Caco-2 (cell line): Measurements from ENCODE around the gene MCOLN3. TPM values are rescaled to one million over a fixed set of nuclear protein-coding genes. Genes with fewer than 3 reads are reported as not detected.

ENCODE experiments used
- BruUV-seq: library from RNA; stranded (reverse); fragments of 400-500 nt; replicated peaks from 2 replicates; lab custom pipeline; 2021; lab: Mats Ljungman, UMichigan
- CTCF ChIA-PET: fragments of 300-600 bp; sonication (Branson Sonifier 250); formaldehyde crosslinking; loops from one replicate; lab custom pipeline; 2022; ENCODE audit warnings: antibody characterized with exemption; lab: Charles Lee
- POLR2A ChIA-PET: fragments of 300-600 bp; sonication (Branson Sonifier 250); formaldehyde crosslinking; loops from one replicate; lab custom pipeline; 2022; ENCODE audit warnings: antibody characterized with exemption; lab: Charles Lee
- DNase-seq, 2 experiments: peaks; one replicate each; pipeline versions ENCODE4 v3.0.0 to v3.0.0-alpha.2; 2020 to 2022
- H3K27me3 ChIP-seq: replicated peaks from 2 replicates; pipeline ENCODE4 v1.6.0; 2011; ENCODE audit warnings: low read length; ENCODE audit not compliant: control insufficient read depth, insufficient read depth
- H3K36me3 ChIP-seq: 2 replicates; pipeline ENCODE4 v1.5.1; 2011; ENCODE audit warnings: low read length; ENCODE audit not compliant: control insufficient read depth, insufficient read depth
- H3K4me1 ChIP-seq: fragments of 250-450 bp; sonication (Bioruptor Pico); 2 replicates; pipeline ENCODE4 v1.5.1; 2020; ENCODE audit warnings: mild to moderate bottlenecking
- H3K4me3 ChIP-seq: 2 replicates; pipeline ENCODE4 v1.5.1; 2011; ENCODE audit warnings: low read depth, mild to moderate bottlenecking, control low read depth, low read length
- H3K9me3 ChIP-seq: fragments of 250-450 bp; sonication (Bioruptor Pico); 2 replicates; pipeline ENCODE4 v1.5.1; 2020; ENCODE audit warnings: mild to moderate bottlenecking, moderate library complexity
- H3K27ac Mint-ChIP-seq: one replicate; pipeline ENCODE4 v1.8.0; 2022; ENCODE audit warnings: mixed read lengths; ENCODE audit not compliant: unreplicated experiment
- H3K27me3 Mint-ChIP-seq: one replicate; pipeline ENCODE4 v1.8.0; 2022; ENCODE audit warnings: mixed read lengths; ENCODE audit not compliant: insufficient read depth, unreplicated experiment
- H3K36me3 Mint-ChIP-seq: one replicate; pipeline ENCODE4 v1.8.0; 2022; ENCODE audit warnings: mild to moderate bottlenecking, mixed read lengths; ENCODE audit not compliant: insufficient read depth, unreplicated experiment
- H3K4me1 Mint-ChIP-seq: one replicate; pipeline ENCODE4 v1.8.0; 2022; ENCODE audit warnings: low read depth, mixed read lengths; ENCODE audit not compliant: unreplicated experiment
- H3K4me3 Mint-ChIP-seq: one replicate; pipeline ENCODE4 v1.8.0; 2022; ENCODE audit warnings: mild to moderate bottlenecking, moderate library complexity, mixed read lengths; ENCODE audit not compliant: unreplicated experiment
- H3K9me3 Mint-ChIP-seq: one replicate; pipeline ENCODE4 v1.8.0; 2022; ENCODE audit warnings: mixed read lengths; ENCODE audit not compliant: unreplicated experiment
- intact Hi-C: fragments of 100-400 bp; cut with micrococcal nuclease; formaldehyde crosslinking; loops from one replicate; pipeline ENCODE4 v1.10.0; 2022; ENCODE audit not compliant: unreplicated experiment
- total RNA-seq: library from RNA; stranded (reverse); gene quantifications from 2 replicates; pipeline ENCODE4 v1.2.3, GENCODE V29; 2022
- TF ChIP-seq, protein P1 (sequence below), 2 experiments: fragments of 200-600 bp in 1 of 2; IDR thresholded peaks; 1 replicate in 1 of 2; 2 replicates in 1 of 2; pipeline versions ENCODE4 v1.5.1 to v1.8.0; 2011 to 2022; ENCODE audit warnings: antibody characterized with exemption in 1 of 2, control low read depth in 1 of 2, inconsistent platforms in 1 of 2, low read depth in 1 of 2, low read length in 1 of 2, mild to moderate bottlenecking in 1 of 2, moderate library complexity in 1 of 2; ENCODE audit not compliant: insufficient read depth in 1 of 2, severe bottlenecking in 1 of 2, unreplicated experiment in 1 of 2

The MCOLN3 gene
- total RNA-seq, 1 experiment from 2014 or later = 2.5 TPM

GRCh38 chr1:85028151-85028550, 20.1 kb downstream of the MCOLN3 start:
- H3K36me3 Mint-ChIP-seq = no peaks in the 10 kb centered on the region
- no peak overlapping the region for H3K27ac Mint-ChIP-seq
- TF ChIP-seq, protein P1, sequence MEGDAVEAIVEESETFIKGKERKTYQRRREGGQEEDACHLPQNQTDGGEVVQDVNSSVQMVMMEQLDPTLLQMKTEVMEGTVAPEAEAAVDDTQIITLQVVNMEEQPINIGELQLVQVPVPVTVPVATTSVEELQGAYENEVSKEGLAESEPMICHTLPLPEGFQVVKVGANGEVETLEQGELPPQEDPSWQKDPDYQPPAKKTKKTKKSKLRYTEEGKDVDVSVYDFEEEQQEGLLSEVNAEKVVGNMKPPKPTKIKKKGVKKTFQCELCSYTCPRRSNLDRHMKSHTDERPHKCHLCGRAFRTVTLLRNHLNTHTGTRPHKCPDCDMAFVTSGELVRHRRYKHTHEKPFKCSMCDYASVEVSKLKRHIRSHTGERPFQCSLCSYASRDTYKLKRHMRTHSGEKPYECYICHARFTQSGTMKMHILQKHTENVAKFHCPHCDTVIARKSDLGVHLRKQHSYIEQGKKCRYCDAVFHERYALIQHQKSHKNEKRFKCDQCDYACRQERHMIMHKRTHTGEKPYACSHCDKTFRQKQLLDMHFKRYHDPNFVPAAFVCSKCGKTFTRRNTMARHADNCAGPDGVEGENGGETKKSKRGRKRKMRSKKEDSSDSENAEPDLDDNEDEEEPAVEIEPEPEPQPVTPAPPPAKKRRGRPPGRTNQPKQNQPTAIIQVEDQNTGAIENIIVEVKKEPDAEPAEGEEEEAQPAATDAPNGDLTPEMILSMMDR (IDR thresholded peaks at IDR 0.05; ENCODE audit: insufficient read depth in 1 of 2, low read depth in 1 of 2, low read length in 1 of 2, severe bottlenecking in 1 of 2, unreplicated experiment in 1 of 2) = no peak
- Histone ChIP-seq H3K4me3 (no peak overlapping the region), H3K36me3 (no peaks in the 10 kb centered on the region), H3K9me3 (no peaks in the 10 kb centered on the region), H3K4me1 (no peaks in the 10 kb centered on the region), H3K27me3 (no peaks in the 10 kb centered on the region)
- no peak overlapping the region for H3K4me3 Mint-ChIP-seq
- intact Hi-C loops = no loop called here
- CTCF ChIA-PET = interaction anchor here (2.1 kb wide), 1 partner anchor 84 kb away, joined by 97 read pairs; no protein-coding TSS in a partner anchor
- DNase-seq = no peak
- no peaks in the 10 kb centered on the region for H3K9me3 Mint-ChIP-seq
- H3K27me3 Mint-ChIP-seq = no peaks in the 10 kb centered on the region
- H3K4me1 Mint-ChIP-seq = peaks cover 7% of the 10 kb centered on the region
- BruUV-seq = no TSS peak
- POLR2A ChIA-PET = no interaction called here

GRCh38 chr1:85027242-85027983, 20.9 kb downstream of the MCOLN3 start:
- Histone ChIP-seq H3K27me3 (no peaks in the 10 kb centered on the region), H3K4me3 (no peak overlapping the region), H3K36me3 (no peaks in the 10 kb centered on the region), H3K4me1 (no peaks in the 10 kb centered on the region), H3K9me3 (no peaks in the 10 kb centered on the region)
- Mint-ChIP-seq H3K27me3 (no peaks in the 10 kb centered on the region), H3K4me3 (peak overlapping the region; percentile 27), H3K4me1 (peaks cover 7% of the 10 kb centered on the region), H3K27ac (no peak overlapping the region), H3K36me3 (no peaks in the 10 kb centered on the region), H3K9me3 (no peaks in the 10 kb centered on the region)
- DNase-seq = peak in 1 of 2 experiments; percentile 2
- TF ChIP-seq, protein P1 (IDR thresholded peaks at IDR 0.05; ENCODE audit: insufficient read depth in 1 of 2, low read depth in 1 of 2, low read length in 1 of 2, severe bottlenecking in 1 of 2, unreplicated experiment in 1 of 2) = no peak
- intact Hi-C loops = loop anchor here (1.0 kb wide), 1 partner anchor 82 kb away; no protein-coding TSS in a partner anchor
- CTCF ChIA-PET = interaction anchor here (0.6 to 2.1 kb wide), 3 partner anchors 53 to 83 kb away, joined by 3 to 97 read pairs (median 3); no protein-coding TSS in a partner anchor
- BruUV-seq = no TSS peak
- POLR2A ChIA-PET = no interaction called here

- no TSS peak for BruUV-seq
- Histone ChIP-seq H3K4me1 (no peaks in the 10 kb centered on the region), H3K36me3 (no peaks in the 10 kb centered on the region), H3K4me3 (no peak overlapping the region), H3K9me3 (no peaks in the 10 kb centered on the region), H3K27me3 (no peaks in the 10 kb centered on the region)
- Mint-ChIP-seq H3K4me1 (peaks cover 6% of the 10 kb centered on the region), H3K27ac (no peak overlapping the region), H3K9me3 (no peaks in the 10 kb centered on the region), H3K27me3 (no peaks in the 10 kb centered on the region), H3K36me3 (no peaks in the 10 kb centered on the region), H3K4me3 (no peak overlapping the region)
- TF ChIP-seq, protein P1 (IDR thresholded peaks at IDR 0.05; ENCODE audit: insufficient read depth in 1 of 2, low read depth in 1 of 2, low read length in 1 of 2, severe bottlenecking in 1 of 2, unreplicated experiment in 1 of 2) = no peak
- no peak for DNase-seq
- CTCF ChIA-PET = no interaction called here
- POLR2A ChIA-PET = no interaction called here
- intact Hi-C loops = no loop called here
These were observed 22.4 kb downstream of the MCOLN3 start for GRCh38 chr1:85025940-85026339.
